Suppressor macrophage treated with lipopolysaccharide for 4 hours (primary cell): ENCODE data around the gene PLPPR1.
A peak's percentile ranks its signal among the peaks of the same experiment; 100 is the strongest.
"Not testable (repeated sequence)": the region's sequence is repeated elsewhere in the genome, so short reads cannot be mapped to it uniquely, and the experiment has no call there.

ENCODE experiments used
- DNase-seq: peaks from one replicate; pipeline ENCODE4 v3.0.0-alpha.2; 2020

Gene PLPPR1

GRCh38 chr9:101311191-101311590 is 282.7 kb downstream of the PLPPR1 start:
- no peak for DNase-seq

GRCh38 chr9:101311758-101312420 is 283.4 kb downstream of the PLPPR1 start:
- peak; percentile 90 for DNase-seq

GRCh38 chr9:101312661-101313060 is 284.1 kb downstream of the PLPPR1 start:
- DNase-seq, result no peak

GRCh38 chr9:101315112-101315450 is 286.6 kb downstream of the PLPPR1 start:
- no peak for DNase-seq

GRCh38 chr9:101317735-101318134 is 289.2 kb downstream of the PLPPR1 start:
- DNase-seq, result no peak

- no peak for DNase-seq
Observed at GRCh38 chr9:101323129-101323528, 294.6 kb downstream of the PLPPR1 start.

GRCh38 chr9:101324245-101324804 is 295.8 kb downstream of the PLPPR1 start:
- DNase-seq, result no peak

GRCh38 chr9:101325053-101325452 is 296.5 kb downstream of the PLPPR1 start:
- no peak for DNase-seq

- DNase-seq, result no peak
Observed at GRCh38 chr9:101326035-101326434, 297.5 kb downstream of the PLPPR1 start.

- no peak for DNase-seq
Observed at GRCh38 chr9:101326501-101326900, 298.0 kb downstream of the PLPPR1 start.

GRCh38 chr9:101327422-101327909 is 298.9 kb downstream of the PLPPR1 start:
- DNase-seq, result not testable (repeated sequence)

- DNase-seq, result no peak
Observed at GRCh38 chr9:101332362-101332761, 303.8 kb downstream of the PLPPR1 start.

GRCh38 chr9:101333490-101333889 is 305.0 kb downstream of the PLPPR1 start:
- no peak for DNase-seq

GRCh38 chr9:101333926-101334702 is 305.6 kb downstream of the PLPPR1 start:
- no peak for DNase-seq

- DNase-seq, result no peak
Observed at GRCh38 chr9:101336091-101336490, 307.6 kb downstream of the PLPPR1 start.

- DNase-seq, result no peak
Observed at GRCh38 chr9:101337237-101337636, 308.7 kb downstream of the PLPPR1 start.

GRCh38 chr9:101341958-101342357 is 313.4 kb downstream of the PLPPR1 start:
- DNase-seq, result no peak

GRCh38 chr9:101342595-101342994 is 314.1 kb downstream of the PLPPR1 start:
- no peak for DNase-seq

- no peak for DNase-seq
Observed at GRCh38 chr9:101350285-101350684, 321.8 kb downstream of the PLPPR1 start.

- DNase-seq, result no peak
Observed at GRCh38 chr9:101352892-101353463, 324.5 kb downstream of the PLPPR1 start.

- DNase-seq, result no peak
Observed at GRCh38 chr9:101353683-101354082, 325.2 kb downstream of the PLPPR1 start.

- DNase-seq, result no peak
Observed at GRCh38 chr9:101354143-101354764, 325.7 kb downstream of the PLPPR1 start.
